ENCODE results near the gene GON4L. TPM values are rescaled to one million over a fixed set of nuclear protein-coding genes. Genes with fewer than 3 reads are reported as not detected.

Gene GON4L
- total RNA-seq: 25.1 and 31.3 TPM in 2 replicates

GRCh38 chr1:155856975-155857930 lies at the start of gene GON4L:
Gene GON4L (minus strand): TSS chr1:155857214. CDS start chr1:155853780, 3,434 bp downstream.

GRCh38 chr1:155859234-155859829 lies 2.3 kb upstream of the GON4L start, which contains the start of gene SYT11:
Gene SYT11 (plus strand): TSS chr1:155859567. CDS start chr1:155859762, 195 bp downstream.

Other genes starting within 250 kb of the GON4L start
- gene MSTO1, start 247.0 kb downstream of the GON4L start, total RNA-seq: 18.0 and 23.4 TPM in 2 replicates
- 53.5 and 67.9 TPM in 2 replicates for gene YY1AP1, start 168.4 kb downstream of the GON4L start, total RNA-seq
- 89.9 and 103 TPM in 2 replicates for gene DAP3, start 168.1 kb downstream of the GON4L start, total RNA-seq
- 46.0 and 59.5 TPM in 2 replicates for gene SYT11, start 2.4 kb upstream of the GON4L start, total RNA-seq
- gene RIT1, start 54.1 kb upstream of the GON4L start, total RNA-seq: 39.5 and 55.5 TPM in 2 replicates
- 24.3 and 26.5 TPM in 2 replicates for gene KHDC4, start 77.2 kb upstream of the GON4L start, total RNA-seq
- under 0.01 TPM in 1 of 2 replicates, not detected in the other for gene RXFP4, start 84.4 kb upstream of the GON4L start, total RNA-seq
- 111 and 135 TPM in 2 replicates for gene ARHGEF2, start 121.3 kb upstream of the GON4L start, total RNA-seq
- 775 and 892 TPM in 2 replicates for gene SSR2, start 163.7 kb upstream of the GON4L start, total RNA-seq
- 11.0 and 13.0 TPM in 2 replicates for gene UBQLN4, start 196.6 kb upstream of the GON4L start, total RNA-seq
- 55.5 and 78.2 TPM in 2 replicates for gene LAMTOR2, start 197.6 kb upstream of the GON4L start, total RNA-seq
- gene RAB25, start 203.9 kb upstream of the GON4L start, total RNA-seq: not detected in 2 replicates
- 1.1 and 1.2 TPM in 2 replicates for gene MEX3A, start 225.3 kb upstream of the GON4L start, total RNA-seq

Measured in regular cardiac myocyte (primary cell).